Skeletal muscle tissue (tissue), 5 donors: Measurements from ENCODE around the gene PODN. TPM values are rescaled to one million over a fixed set of nuclear protein-coding genes. Genes with fewer than 3 reads are reported as not detected.

Experiments
- H3K27ac ChIP-seq: one replicate; pipeline ENCODE4 v1.7.0; 2013; ENCODE audit warnings: mild to moderate bottlenecking, low read depth, low read length, inconsistent platforms
- H3K27me3 ChIP-seq, 3 donors: one replicate each; pipeline ENCODE4 v1.7.0; 2013; ENCODE audit warnings: low read length in 3 of 3; ENCODE audit not compliant: control insufficient read depth in 3 of 3, insufficient read depth in 3 of 3
- H3K36me3 ChIP-seq, 3 donors: one replicate each; pipeline ENCODE4 v1.7.0; 2013; ENCODE audit warnings: low read length in 3 of 3; ENCODE audit not compliant: control insufficient read depth in 3 of 3, insufficient read depth in 3 of 3
- H3K4me1 ChIP-seq, 3 donors: one replicate each; pipeline ENCODE4 v1.7.0; 2013; ENCODE audit warnings: low read length in 3 of 3, mild to moderate bottlenecking in 3 of 3; ENCODE audit not compliant: control insufficient read depth in 3 of 3, insufficient read depth in 3 of 3
- H3K4me3 ChIP-seq, 3 donors: one replicate each; pipeline ENCODE4 v1.7.0; 2013; ENCODE audit warnings: low read length in 3 of 3
- H3K9ac ChIP-seq, 3 donors: one replicate each; pipeline ENCODE4 v1.7.0; 2013; ENCODE audit warnings: low read length in 3 of 3, mild to moderate bottlenecking in 3 of 3, moderate library complexity in 2 of 3, low read depth in 1 of 3
- H3K9me3 ChIP-seq, 3 donors: one replicate each; pipeline ENCODE4 v1.7.0; 2013; ENCODE audit warnings: low read length in 3 of 3; ENCODE audit not compliant: control insufficient read depth in 3 of 3
- small RNA-seq: library from RNA; depleted of rRNA; stranded (forward); fragments of <200 nt; gene quantifications from one replicate; pipeline ENCODE3, GENCODE V24; 2014
- total RNA-seq: library from RNA; depleted of rRNA; stranded (reverse); fragments of >200 nt; gene quantifications from one replicate; pipeline ENCODE4 v1.2.3, GENCODE V29; 2014
- donor health status: Osteomylitis.

PODN gene
- total RNA-seq, 1 donor from 2014 or later: 3.7 TPM

DNA sequence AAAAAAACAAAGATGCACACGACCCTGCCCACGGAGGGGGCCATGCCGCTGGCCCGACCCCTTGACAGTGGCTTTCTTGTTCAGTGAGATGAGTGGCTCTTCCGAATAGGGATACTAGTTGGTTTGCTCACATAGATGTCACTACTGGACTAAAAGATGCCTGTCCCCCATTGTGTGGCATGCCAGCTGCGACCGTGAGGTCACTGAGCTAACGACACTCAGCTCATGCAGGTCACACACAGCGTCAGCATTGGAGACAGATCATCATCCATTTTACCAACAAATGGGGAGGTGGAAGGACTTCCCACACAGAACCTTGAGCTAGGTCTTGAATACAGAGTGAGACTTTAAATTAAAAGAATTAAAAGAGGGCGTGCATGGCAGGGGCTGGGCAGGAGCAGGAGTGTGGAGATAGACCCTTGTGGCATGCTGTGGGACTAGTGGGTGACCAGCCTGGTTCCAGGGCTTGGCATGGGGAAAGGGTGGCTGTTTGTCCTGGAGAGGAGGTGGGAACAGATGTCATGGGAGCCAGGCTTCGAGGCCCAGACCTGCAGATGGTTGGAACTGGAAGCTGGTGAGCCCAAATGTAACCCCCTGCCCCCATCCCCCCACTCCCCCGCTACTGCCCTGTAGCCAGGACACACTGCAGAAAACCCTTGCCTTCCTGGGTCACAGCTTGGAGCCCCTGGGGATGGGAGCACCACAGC is 68.0 kb downstream of the PODN start:
- H3K9ac ChIP-seq: no peak overlapping the region

DNA sequence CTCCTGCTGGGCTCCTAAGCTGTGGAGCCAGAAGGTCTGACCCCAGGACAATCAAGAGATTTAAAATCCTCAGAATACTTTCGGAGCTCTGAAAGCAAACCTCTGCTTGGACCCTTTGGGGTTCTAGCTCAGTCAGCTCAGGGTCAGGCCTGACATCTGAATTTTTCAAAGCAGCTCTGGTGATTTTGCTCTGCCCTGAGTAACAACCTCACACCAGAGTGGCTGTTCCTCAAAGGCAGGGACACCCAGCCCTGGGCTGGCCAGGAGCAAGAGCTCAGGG is 68.5 kb downstream of the PODN start:
- Histone ChIP-seq H3K9me3 (no peaks in the 10 kb centered on the region), H3K4me1 (peaks cover 0 to 9% (median 6%) of the 10 kb centered on the region in 3 donors), H3K36me3 (no peaks in the 10 kb centered on the region), H3K27me3 (no peaks in the 10 kb centered on the region), H3K4me3 (no peak overlapping the region), H3K9ac (no peak overlapping the region), H3K27ac (peak overlapping the region; percentile 40)

More for the DNA sequence above, 68.0 kb downstream of the PODN start:
- Histone ChIP-seq H3K36me3 (no peaks in the 10 kb centered on the region), H3K4me3 (no peak overlapping the region), H3K9me3 (no peaks in the 10 kb centered on the region), H3K27ac (no peak overlapping the region), H3K4me1 (peaks cover 0 to 13% (median 10%) of the 10 kb centered on the region in 3 donors), H3K27me3 (no peaks in the 10 kb centered on the region)

DNA sequence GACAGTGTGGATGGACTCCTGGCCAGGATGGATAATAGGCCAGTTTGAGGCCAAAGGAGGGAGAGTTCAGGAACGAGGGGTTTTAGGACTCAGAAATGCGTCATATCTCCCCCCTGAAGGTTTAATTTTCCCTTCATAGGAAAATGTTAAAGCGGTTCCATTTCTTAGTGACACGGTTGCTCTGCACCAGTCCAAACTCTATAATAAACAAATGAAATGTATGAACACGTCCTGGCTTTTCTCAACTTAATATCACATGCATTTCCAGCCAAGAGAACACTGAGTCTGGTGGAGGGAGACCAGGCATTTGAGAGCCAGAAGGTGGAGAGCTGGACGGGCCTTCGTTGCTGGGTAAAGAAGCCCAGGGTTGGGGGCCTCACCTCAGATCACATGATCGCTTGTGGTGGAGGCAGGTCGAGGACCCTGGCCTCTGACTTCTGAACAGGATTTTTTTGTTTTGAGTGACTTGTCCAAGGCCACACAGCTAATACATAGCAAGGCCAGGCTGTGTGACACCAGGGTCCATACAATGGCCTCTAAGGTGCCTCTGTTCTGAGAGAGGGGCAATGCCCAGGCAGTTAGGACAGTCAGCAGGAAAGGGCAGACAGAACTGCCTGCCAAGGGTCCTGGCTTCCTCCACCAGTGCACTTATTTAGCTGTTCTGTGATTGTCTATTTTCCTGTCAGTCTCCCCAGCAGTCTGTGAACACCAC is 69.0 kb downstream of the PODN start:
- H3K4me3 ChIP-seq: no peak overlapping the region
- H3K27ac ChIP-seq: peak overlapping the region; percentile 40
- no peaks in the 10 kb centered on the region for H3K36me3 ChIP-seq
- no peaks in the 10 kb centered on the region for H3K9me3 ChIP-seq
- H3K4me1 ChIP-seq: peaks cover 0 to 5% (median under 1%) of the 10 kb centered on the region in 3 donors
- H3K27me3 ChIP-seq: no peaks in the 10 kb centered on the region
- no peak overlapping the region for H3K9ac ChIP-seq

GRCh38 chr1:53131590-53131938 is 69.6 kb downstream of the PODN start:
- no peaks in the 10 kb centered on the region for H3K9me3 ChIP-seq
- peak overlapping the region; percentile 40 for H3K27ac ChIP-seq
- no peak overlapping the region for H3K9ac ChIP-seq

DNA sequence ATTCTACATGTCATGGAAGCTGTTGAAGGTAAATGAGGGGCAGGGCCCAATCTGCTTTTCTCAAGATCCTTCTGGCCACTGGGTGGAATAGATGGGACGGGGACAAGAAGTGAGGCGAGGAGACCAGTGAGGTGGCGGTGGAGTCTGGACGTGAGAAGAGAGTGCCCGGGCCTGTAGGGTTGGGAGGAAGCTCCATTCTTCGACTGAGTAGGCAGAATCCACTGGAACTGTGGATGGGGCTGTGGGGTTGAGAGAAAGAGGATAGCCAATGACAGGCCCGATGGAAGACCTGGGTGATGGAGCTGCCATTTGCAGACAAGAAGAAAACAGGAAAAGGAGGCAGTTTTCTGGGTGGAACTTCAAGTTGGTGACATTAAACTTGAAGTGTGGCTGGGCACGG is 70.2 kb downstream of the PODN start:
- H3K9me3 ChIP-seq: no peaks in the 10 kb centered on the region
- H3K27me3 ChIP-seq: no peaks in the 10 kb centered on the region
- no peak overlapping the region for H3K4me3 ChIP-seq
- H3K36me3 ChIP-seq: no peaks in the 10 kb centered on the region
- no peak overlapping the region for H3K9ac ChIP-seq
- no peak overlapping the region for H3K27ac ChIP-seq
- H3K4me1 ChIP-seq: peaks cover 0 to 5% (median 0%) of the 10 kb centered on the region in 3 donors

More at GRCh38 chr1:53131590-53131938, 69.6 kb downstream of the PODN start:
- no peaks in the 10 kb centered on the region for H3K36me3 ChIP-seq
- H3K4me1 ChIP-seq: peaks cover 0 to 5% (median 0%) of the 10 kb centered on the region in 3 donors
- no peak overlapping the region for H3K4me3 ChIP-seq
- no peaks in the 10 kb centered on the region for H3K27me3 ChIP-seq

DNA sequence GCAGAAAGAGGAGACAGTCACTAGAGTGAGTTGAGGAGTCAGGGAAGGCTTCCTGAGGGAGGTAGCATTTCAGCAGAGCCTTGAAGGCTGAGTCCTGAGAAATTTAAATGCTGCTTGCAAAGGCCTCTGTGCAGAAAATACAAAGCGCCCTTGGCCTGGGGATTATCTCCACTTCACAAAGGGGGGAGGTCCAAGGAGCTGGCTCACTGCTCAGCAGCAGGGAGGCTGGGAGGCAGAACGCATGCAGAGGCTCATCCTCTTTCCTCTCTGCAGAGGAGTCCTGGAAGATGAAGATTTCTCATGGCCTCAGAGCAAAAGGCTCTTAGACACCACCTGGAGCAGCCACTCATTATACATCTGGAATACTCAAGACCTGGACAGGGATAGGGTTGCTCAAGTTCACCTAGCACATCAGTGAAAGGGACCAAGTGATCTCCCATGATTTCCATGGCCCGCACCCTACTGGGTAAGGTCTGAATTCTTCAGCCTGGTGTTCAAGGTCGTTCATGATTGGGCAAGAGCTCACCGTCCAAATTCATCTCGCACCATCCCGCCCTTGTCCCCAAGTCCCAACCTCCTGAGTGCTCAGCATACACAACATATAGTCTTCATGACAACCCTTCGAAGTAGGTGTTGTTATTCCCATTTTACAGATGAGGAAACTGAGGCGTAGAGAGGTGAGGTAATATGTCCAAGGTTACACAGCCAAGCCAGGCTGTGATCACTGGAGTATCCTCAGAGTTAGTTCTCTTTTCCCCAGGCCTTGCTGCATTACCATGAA is 71.4 kb downstream of the PODN start:
- Histone ChIP-seq H3K4me3 (no peak overlapping the region), H3K9me3 (peaks cover 0 to 2% (median 0%) of the 10 kb centered on the region in 3 donors), H3K36me3 (no peaks in the 10 kb centered on the region), H3K27ac (no peak overlapping the region), H3K9ac (no peak overlapping the region), H3K4me1 (peaks cover 0 to 5% (median 0%) of the 10 kb centered on the region in 3 donors), H3K27me3 (no peaks in the 10 kb centered on the region)

DNA sequence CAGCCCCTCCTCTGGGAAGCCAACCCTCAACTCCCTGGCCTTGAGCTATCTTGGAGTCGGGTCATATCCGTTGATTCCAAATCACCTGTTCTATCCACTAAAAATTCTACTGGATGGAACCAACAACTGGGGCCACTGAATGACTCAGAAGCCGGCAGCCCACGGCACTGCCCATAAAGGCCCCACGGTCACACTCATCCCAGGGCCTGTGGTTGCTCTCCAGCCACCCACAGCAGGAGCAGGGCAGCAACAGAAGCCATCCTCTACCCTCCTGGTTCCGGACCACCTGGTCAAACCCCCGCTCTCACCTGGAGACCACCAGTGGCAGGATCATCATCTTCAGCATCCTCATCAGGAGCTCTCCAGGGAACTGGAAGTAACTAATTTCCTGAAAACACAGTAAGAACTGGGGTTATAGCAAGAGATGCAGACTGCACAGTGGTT is 72.1 kb downstream of the PODN start:
- Histone ChIP-seq H3K9ac (no peak overlapping the region), H3K27ac (no peak overlapping the region), H3K9me3 (peaks cover 0 to 2% (median 0%) of the 10 kb centered on the region in 3 donors)

More for the DNA sequence above, 72.1 kb downstream of the PODN start:
- H3K27me3 ChIP-seq: no peaks in the 10 kb centered on the region
- no peaks in the 10 kb centered on the region for H3K36me3 ChIP-seq
- H3K4me3 ChIP-seq: no peak overlapping the region
- H3K4me1 ChIP-seq: peaks cover 0 to 5% (median 0%) of the 10 kb centered on the region in 3 donors

Small RNA genes within 50 kb of the gene (small RNA-seq; reads per million reads assigned to genes)
- not detected for gene HIGD1AP11

Other genes starting within 250 kb of the PODN start
- not detected for gene ZYG11A, start 219.5 kb upstream of the PODN start, total RNA-seq
- 26.6 TPM for gene ECHDC2, start 140.5 kb upstream of the PODN start, total RNA-seq
- 39.1 TPM for gene SCP2, start 134.9 kb upstream of the PODN start, total RNA-seq
- gene SLC1A7, start 80.4 kb downstream of the PODN start, total RNA-seq: not detected
- gene CPT2, start 134.6 kb downstream of the PODN start, total RNA-seq: 8.9 TPM
- gene CZIB, start 158.4 kb downstream of the PODN start, total RNA-seq: 38.1 TPM
- 33.4 TPM for gene MAGOH, start 176.3 kb downstream of the PODN start, total RNA-seq